GM12874 (cell line): ENCODE measurements around the gene HOXA2.

ENCODE experiments used
- CTCF ChIP-seq: IDR thresholded peaks from 2 replicates; pipeline ENCODE4 v1.5.1; 2011; ENCODE audit warnings: low read depth, mild to moderate bottlenecking, control low read depth, low read length, moderate library complexity; ENCODE audit not compliant: insufficient read depth

The HOXA2 gene

GRCh38 chr7:27071622-27072390 is 30.7 kb downstream of the HOXA2 start:
- no peak for TF ChIP-seq CTCF

- TF ChIP-seq CTCF, result no peak
Measured at GRCh38 chr7:27068259-27068658, 34.2 kb downstream of the HOXA2 start.

GRCh38 chr7:27066148-27066547 is 36.3 kb downstream of the HOXA2 start:
- TF ChIP-seq CTCF, result no peak

GRCh38 chr7:27065709-27066108 is 36.8 kb downstream of the HOXA2 start:
- TF ChIP-seq CTCF, result no peak

GRCh38 chr7:27064661-27065060 is 37.8 kb downstream of the HOXA2 start:
- TF ChIP-seq CTCF, result no peak

GRCh38 chr7:27064159-27064558 is 38.3 kb downstream of the HOXA2 start:
- TF ChIP-seq CTCF, result no peak

- no peak for TF ChIP-seq CTCF
Measured at GRCh38 chr7:27062946-27063345, 39.5 kb downstream of the HOXA2 start.
